Measurements from ENCODE around the gene SPINK2. TPM values are rescaled to one million over a fixed set of nuclear protein-coding genes. Genes with fewer than 3 reads are reported as not detected.

The SPINK2 gene
- total and polyA plus RNA-seq, 12 donors = 1.4 TPM; not detected in 11

DNA sequence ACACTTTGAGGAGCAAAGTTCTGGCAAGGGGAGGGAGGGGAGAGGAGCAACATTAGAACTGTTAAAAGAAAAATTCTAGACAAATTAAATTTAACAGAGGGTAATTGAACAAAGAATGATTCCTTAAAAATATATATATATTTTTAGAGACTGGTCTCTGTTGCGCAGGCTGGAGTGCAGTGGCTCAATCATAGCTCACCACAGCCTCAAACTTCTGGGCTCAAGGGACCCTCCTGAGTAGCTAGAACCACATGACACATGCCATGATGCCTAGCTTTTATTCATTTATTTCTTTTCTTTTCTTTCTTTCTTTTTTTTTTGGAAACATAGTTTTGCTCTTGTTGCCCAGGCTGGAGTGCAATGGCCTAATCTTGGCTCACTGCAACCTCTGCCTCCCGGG lies 19.1 kb upstream of the SPINK2 start:
- WGBS, 4 donors = 81 to 98% (median 90%) methylated on average over 2 of the region's 2 CpGs
- no peak for TF ChIP-seq CTCF (IDR thresholded peaks at IDR 0.05)
- TF ChIP-seq POLR2A (IDR thresholded peaks at IDR 0.05) = no peak
- no peak overlapping the region for H3K4me3 ChIP-seq
- no peak for DNase-seq
- H3K4me1 ChIP-seq (replicated peaks in 1 of 2) = no peaks in the 10 kb centered on the region
- no peaks in the 10 kb centered on the region for H3K9me3 ChIP-seq (replicated peaks in 1 of 3)
- no peaks in the 10 kb centered on the region for H3K36me3 ChIP-seq (replicated peaks in 1 of 2)
- H3K27ac ChIP-seq = no peak overlapping the region
- intact Hi-C loops (cut with DNase I) = no loop called here
- H3K27me3 ChIP-seq = no peaks in the 10 kb centered on the region

DNA sequence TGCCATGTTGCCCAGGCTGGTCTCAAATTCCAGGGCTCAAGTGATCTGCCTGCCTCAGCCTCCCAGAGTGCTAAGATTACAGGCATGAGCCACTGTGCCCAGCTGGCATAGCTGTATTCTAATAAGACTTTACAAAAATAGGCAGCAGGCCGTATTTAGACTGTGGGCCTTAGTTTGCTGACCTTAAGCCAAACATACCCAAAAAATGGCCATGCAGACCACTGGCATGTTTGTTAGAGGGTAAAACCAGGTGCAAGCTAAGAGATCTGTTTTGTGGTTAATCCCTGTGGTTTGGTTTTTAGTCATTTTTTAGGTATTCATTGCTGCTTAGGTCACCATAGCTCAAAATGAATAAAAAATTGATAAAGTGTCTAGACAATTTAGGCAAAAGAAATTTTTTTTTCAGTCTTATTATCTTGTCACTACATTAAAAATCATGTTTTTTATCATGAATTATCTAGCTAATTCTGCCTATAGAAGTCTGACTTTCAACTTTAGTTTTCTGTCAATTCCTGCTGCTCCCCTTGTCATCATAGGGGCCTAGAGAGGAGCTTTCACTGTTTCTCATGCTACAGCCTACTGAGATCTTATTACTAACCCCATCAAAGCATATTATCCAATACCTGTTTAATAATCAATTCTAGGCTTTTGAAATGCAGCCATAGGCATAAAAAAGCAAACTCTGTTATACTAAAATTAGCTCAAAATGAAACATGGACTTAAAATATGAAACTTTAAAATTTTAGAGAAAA lies 7.5 kb upstream of the SPINK2 start:
- no peak overlapping the region for H3K4me3 ChIP-seq
- TF ChIP-seq POLR2A (IDR thresholded peaks at IDR 0.05) (no peak), CTCF (IDR thresholded peaks at IDR 0.05) (no peak)
- intact Hi-C loops (cut with DNase I) = no loop called here
- 82 to 100% (median 91%) methylated on average over 1 of the region's 1 CpG for WGBS, 4 donors
- H3K9me3 ChIP-seq (replicated peaks in 1 of 3) = no peaks in the 10 kb centered on the region
- H3K27me3 ChIP-seq = no peaks in the 10 kb centered on the region
- no peaks in the 10 kb centered on the region for H3K36me3 ChIP-seq (replicated peaks in 1 of 2)
- no peak for DNase-seq
- H3K27ac ChIP-seq = no peak overlapping the region
- H3K4me1 ChIP-seq (replicated peaks in 1 of 2) = no peaks in the 10 kb centered on the region

DNA sequence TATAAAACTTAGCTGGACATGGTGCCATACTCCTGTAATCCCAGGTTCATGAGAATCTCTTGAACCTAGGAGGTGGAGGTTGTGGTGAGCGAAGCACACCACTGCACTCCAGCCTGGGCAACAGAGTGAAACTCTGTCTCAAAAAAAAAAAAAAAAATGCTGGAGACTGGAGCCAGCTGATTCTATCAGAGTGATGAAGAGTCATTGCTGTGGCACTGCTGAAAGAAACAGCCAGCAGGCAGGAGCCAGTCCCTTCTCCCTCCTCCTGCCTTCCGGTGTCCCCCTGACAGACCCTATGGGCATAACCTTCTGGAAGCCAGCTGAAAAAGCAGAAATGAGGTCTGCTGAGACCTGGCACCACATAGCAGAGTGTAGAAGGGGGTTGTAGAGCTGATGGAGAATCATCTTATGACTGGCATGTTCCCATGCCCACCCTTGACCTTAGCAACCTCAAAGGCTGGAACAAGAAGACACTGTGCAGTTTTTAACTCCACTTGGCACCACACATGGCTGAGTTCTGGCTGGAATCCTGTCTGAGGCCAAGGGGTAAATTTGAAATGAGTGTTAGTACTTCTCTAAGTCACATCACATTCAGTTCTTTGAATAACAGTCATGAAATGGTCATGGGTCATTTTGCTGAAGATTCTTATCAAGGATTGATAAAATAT lies 2.6 kb upstream of the SPINK2 start:
- DNase-seq = no peak
- 55 to 93% (median 90%) methylated on average over 2 of the region's 2 CpGs for WGBS, 4 donors
- Histone ChIP-seq H3K27me3 (peaks cover 8% of the 10 kb centered on the region), H3K9me3 (replicated peaks in 1 of 3) (no peaks in the 10 kb centered on the region), H3K4me3 (no peak overlapping the region), H3K4me1 (replicated peaks in 1 of 2) (no peaks in the 10 kb centered on the region), H3K27ac (no peak overlapping the region), H3K36me3 (replicated peaks in 1 of 2) (no peaks in the 10 kb centered on the region)
- TF ChIP-seq CTCF (IDR thresholded peaks at IDR 0.05) = no peak
- intact Hi-C loops (cut with DNase I) = no loop called here

DNA sequence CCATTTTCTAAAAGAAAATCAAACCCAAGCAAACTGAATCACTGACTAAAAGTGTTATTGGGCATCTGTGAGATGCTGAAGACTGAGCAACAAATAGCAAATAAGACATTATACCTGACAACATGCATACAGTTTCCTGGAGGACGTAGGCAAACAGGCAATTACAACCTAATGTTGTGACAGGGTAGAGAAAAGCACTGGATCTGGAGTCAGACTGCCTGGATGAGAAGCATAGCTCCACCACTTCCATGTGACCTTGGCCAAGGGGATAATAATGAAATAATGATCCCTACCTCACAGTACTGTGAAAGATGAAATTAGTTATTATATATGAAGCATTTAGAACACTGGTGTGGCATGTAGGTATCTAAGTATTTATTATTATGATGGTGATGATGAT lies 2.7 kb downstream of the SPINK2 start:
- WGBS, 4 donors = 61 to 78% (median 67%) methylated on average over 1 of the region's 1 CpG
- Histone ChIP-seq H3K4me3 (no peak overlapping the region), H3K27me3 (peaks cover 8% of the 10 kb centered on the region), H3K27ac (no peak overlapping the region), H3K36me3 (replicated peaks in 1 of 2) (no peaks in the 10 kb centered on the region), H3K9me3 (replicated peaks in 1 of 3) (no peaks in the 10 kb centered on the region), H3K4me1 (replicated peaks in 1 of 2) (no peaks in the 10 kb centered on the region)
- DNase-seq = no peak
- no peak for TF ChIP-seq POLR2A (IDR thresholded peaks at IDR 0.05)
- TF ChIP-seq CTCF (IDR thresholded peaks at IDR 0.05) = no peak
- intact Hi-C loops (cut with DNase I) = no loop called here
